Psoas muscle (tissue), 8 donors: Measurements from ENCODE around the gene ESD. TPM values are rescaled to one million over a fixed set of nuclear protein-coding genes. Genes with fewer than 3 reads are reported as not detected.
"Not testable (repeated sequence)": the region's sequence is repeated elsewhere in the genome, so short reads cannot be mapped to it uniquely, and the experiment has no call there.

ENCODE experiments used
- ATAC-seq, 4 donors: fragments of 200-7000 bp; cut with Tn5 transposase; one replicate each; pipeline ENCODE4 v1.9.1; 2020; ENCODE audit warnings: moderate library complexity in 3 of 4, mild to moderate bottlenecking in 2 of 4
- DNase-seq, 2 donors: peaks; one replicate each; pipeline ENCODE4 v3.0.0-alpha.2; 2020
- H3K27ac ChIP-seq: fragments of 200-600 bp; one replicate; pipeline ENCODE4 v1.8.0; 2022
- H3K27me3 ChIP-seq, 3 donors: fragments of 200-600 bp in 1 of 3; one replicate each; pipeline versions ENCODE4 v1.6.1 to v1.8.0; 2013 to 2022; ENCODE audit warnings: low read length in 2 of 3, mild to moderate bottlenecking in 2 of 3, moderate library complexity in 1 of 3; ENCODE audit not compliant: insufficient read depth in 3 of 3
- H3K36me3 ChIP-seq, 2 donors: fragments of 200-600 bp in 1 of 2; one replicate each; pipeline versions ENCODE4 v1.6.1 to v1.8.0; 2013 to 2022; ENCODE audit warnings: low read depth in 1 of 2, mild to moderate bottlenecking in 1 of 2, moderate library complexity in 1 of 2; ENCODE audit not compliant: insufficient read depth in 1 of 2
- H3K4me1 ChIP-seq: fragments of 200-600 bp; one replicate; pipeline ENCODE4 v1.8.0; 2022
- H3K4me3 ChIP-seq: fragments of 200-600 bp; one replicate; pipeline ENCODE4 v1.8.0; 2022; ENCODE audit warnings: mild to moderate bottlenecking
- H3K9me3 ChIP-seq: fragments of 200-600 bp; one replicate; pipeline ENCODE4 v1.8.0; 2022
- WGBS, 3 donors: extraction: QIAGEN DNeasy Blood & Tissue Kit; methylation state at CpG; one replicate each; pipeline versions ENCODE4 v1.1.6 to v1.1.7; 2013; 5-methylcytosine and 5-hydroxymethylcytosine counted together
- intact Hi-C, 2 donors: fragments of 100-400 bp; cut with DNase I; formaldehyde crosslinking; loops; one replicate each; pipeline versions ENCODE4 v1.11.0 to v1.14.2; 2022
- polyA plus RNA-seq, 3 donors: library from polyadenylated mRNA; stranded (reverse); fragments of 200-250 nt; gene quantifications; one replicate each; pipeline ENCODE4 v1.2.3, GENCODE V29; 2013
- total RNA-seq, 4 donors: library from RNA; stranded (reverse); fragmentation: NEBNext Ultra II Directional in 2 of 4; extraction: Animal tissue kit (Norgen Biotek cat#: 25700) in 2 of 4; gene quantifications; one replicate each; pipeline versions ENCODE4 v1.2.1 to v1.2.4, GENCODE V29; 2021 to 2023
- TF ChIP-seq, protein P1 (sequence below): fragments of 200-600 bp; IDR thresholded peaks from one replicate; pipeline ENCODE4 v1.8.0; 2022; ENCODE audit warnings: antibody characterized with exemption
- donor health status: healthy with polysubstance abuse.
- donor health status: DM: no; HTN: no; CAD: no; lungs with moderate emphysema.
- donor health status: Bipolar disorder and iron deficiency.
- donor health status: healthy.
- donor health status: DM: yes; HTN: yes; CAD: no.
- donor health status: DM: no; HTN: no; CAD: no.
- donor health status: DM: no; HTN: no; CAD: no.
- donor health status: DM: yes; HTN: yes; CAD: no.

Gene ESD
- total and polyA plus RNA-seq, 7 donors, result 70.6 to 122 (median 84.7) TPM

DNA sequence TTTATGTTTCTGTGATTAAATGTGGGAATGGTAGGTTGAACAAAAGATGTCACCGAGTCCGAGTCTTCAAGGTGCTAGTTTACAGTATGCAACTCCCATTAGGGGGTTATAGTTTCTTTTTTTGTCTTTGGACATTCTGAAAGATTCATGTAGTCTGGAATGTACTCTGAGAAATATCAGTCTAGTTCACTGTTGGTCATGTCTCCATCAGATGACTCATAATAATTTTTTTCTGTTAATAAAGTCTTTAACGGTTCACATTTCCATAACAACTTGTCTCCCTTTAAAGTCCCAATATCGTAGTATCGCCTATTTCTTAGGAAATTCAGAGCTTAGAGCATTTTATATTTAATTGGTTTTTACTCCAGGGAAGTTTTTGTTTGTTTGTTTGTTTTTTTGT is 13.5 kb upstream of the ESD start:
- Histone ChIP-seq H3K9me3 (peaks cover 11% of the 10 kb centered on the region), H3K36me3 (no peaks in the 10 kb centered on the region), H3K4me3 (no peak overlapping the region), H3K27ac (no peak overlapping the region), H3K4me1 (no peaks in the 10 kb centered on the region), H3K27me3 (no peaks in the 10 kb centered on the region)
- TF ChIP-seq, protein P1, sequence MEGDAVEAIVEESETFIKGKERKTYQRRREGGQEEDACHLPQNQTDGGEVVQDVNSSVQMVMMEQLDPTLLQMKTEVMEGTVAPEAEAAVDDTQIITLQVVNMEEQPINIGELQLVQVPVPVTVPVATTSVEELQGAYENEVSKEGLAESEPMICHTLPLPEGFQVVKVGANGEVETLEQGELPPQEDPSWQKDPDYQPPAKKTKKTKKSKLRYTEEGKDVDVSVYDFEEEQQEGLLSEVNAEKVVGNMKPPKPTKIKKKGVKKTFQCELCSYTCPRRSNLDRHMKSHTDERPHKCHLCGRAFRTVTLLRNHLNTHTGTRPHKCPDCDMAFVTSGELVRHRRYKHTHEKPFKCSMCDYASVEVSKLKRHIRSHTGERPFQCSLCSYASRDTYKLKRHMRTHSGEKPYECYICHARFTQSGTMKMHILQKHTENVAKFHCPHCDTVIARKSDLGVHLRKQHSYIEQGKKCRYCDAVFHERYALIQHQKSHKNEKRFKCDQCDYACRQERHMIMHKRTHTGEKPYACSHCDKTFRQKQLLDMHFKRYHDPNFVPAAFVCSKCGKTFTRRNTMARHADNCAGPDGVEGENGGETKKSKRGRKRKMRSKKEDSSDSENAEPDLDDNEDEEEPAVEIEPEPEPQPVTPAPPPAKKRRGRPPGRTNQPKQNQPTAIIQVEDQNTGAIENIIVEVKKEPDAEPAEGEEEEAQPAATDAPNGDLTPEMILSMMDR, result no peak
- WGBS, 3 donors, result 78 to 89% (median 86%) methylated on average over 5 of the region's 5 CpGs
- DNase-seq, result no peak
- ATAC-seq, result no peak
- intact Hi-C loops, result no loop called here

DNA sequence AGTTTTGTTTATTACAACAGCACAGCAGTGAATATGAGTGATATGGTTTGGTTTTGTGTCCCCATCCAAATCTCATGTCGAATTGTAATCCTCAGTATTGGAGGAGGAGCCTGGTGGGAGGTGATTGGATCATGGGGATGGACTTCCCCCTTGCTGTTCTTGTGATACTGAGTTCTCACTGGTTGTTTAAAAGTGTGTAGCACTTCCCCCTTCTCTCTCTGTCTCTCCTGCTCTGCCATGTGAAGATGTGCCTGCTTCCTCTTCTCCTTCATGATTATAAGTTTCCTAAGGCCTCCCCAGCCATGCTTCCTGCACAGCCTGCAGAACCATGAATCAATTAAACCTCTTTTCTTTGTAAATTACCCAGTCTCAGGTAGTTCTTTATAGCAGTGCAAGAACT is 8.0 kb upstream of the ESD start:
- H3K9me3 ChIP-seq, H3K4me1 ChIP-seq, intact Hi-C loops, DNase-seq, H3K36me3 ChIP-seq, H3K27me3 ChIP-seq, ATAC-seq, H3K4me3 ChIP-seq, H3K27ac ChIP-seq: not testable (repeated sequence)
- WGBS, 3 donors, result 52 to 71% (median 60%) methylated on average over 1 of the region's 1 CpG

DNA sequence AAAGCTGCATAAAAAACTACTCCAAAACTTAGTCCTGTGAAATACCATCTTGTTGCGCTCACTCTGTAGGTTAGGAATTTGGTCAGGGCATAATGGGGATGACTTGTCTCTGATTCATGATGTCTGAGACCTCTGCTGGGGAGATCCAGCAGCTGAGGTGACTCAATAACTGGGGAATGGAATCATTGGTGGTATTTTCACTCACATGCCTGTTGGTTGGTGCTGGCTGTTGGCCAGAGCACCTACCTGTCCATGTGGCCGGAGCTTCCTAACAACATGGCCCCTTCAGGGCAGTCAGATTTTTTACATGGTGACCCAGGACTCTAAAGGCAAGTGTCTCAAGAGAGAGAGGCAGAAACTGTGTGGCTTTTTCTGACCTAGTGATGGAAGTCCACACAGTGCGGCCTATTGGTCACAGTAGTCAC is 7.4 kb upstream of the ESD start:
- Histone ChIP-seq H3K27ac (no peak overlapping the region), H3K4me3 (no peak overlapping the region), H3K36me3 (no peaks in the 10 kb centered on the region), H3K27me3 (no peaks in the 10 kb centered on the region), H3K4me1 (no peaks in the 10 kb centered on the region), H3K9me3 (no peaks in the 10 kb centered on the region)
- DNase-seq (no peak), ATAC-seq (no peak)
- intact Hi-C loops, result no loop called here
- TF ChIP-seq, protein P1, result no peak
- WGBS, 3 donors, result 93 to 96% (median 95%) methylated on average over 3 of the region's 3 CpGs

DNA sequence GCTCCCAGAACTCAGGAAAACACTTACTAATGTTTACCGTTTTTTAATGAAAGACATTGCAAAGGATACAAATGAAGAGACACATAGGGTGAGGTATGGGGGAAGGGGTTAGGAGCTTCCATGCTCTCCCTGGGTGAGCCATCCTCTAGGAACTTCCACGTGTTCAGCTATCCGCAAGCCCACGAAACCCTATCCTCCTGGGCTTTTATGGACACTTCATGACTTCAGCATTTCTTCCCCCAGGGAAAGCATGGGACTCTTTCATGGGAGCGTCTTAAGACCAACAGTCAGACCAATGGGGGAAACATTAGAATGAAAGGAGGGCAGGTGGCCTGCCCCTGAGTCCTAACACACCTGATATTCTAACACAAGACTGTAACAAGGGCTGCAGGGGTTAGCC is 6.6 kb upstream of the ESD start:
- no peaks in the 10 kb centered on the region for H3K9me3 ChIP-seq
- H3K27ac ChIP-seq, result no peak overlapping the region
- no peak for DNase-seq
- no peak for ATAC-seq
- intact Hi-C loops, result no loop called here
- TF ChIP-seq, protein P1, result no peak
- WGBS, 3 donors, result 78 to 91% (median 84%) methylated on average over 5 of the region's 5 CpGs
- H3K36me3 ChIP-seq, result no peaks in the 10 kb centered on the region
- no peaks in the 10 kb centered on the region for H3K27me3 ChIP-seq
- H3K4me1 ChIP-seq, result no peaks in the 10 kb centered on the region
- no peak overlapping the region for H3K4me3 ChIP-seq

DNA sequence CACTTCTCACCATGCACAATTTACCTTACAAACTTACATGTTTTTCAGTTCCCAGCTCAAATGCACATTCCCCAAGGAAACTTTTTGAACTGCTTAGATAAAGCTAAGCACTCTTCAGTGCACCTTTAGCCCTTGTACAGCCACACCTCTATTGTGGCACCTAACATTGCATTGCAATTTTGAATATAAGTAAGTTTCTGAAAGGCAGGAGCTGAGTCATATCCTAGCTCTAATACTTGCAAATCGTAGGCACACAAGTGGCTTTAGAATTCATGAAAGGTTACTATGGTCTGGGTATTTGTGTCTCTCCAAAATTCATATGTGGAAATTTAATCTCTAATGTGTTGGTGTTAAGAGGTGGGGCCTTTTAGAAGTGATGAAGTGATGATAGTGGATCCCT is 4.9 kb upstream of the ESD start:
- WGBS, 3 donors, result 69 to 83% (median 76%) methylated on average over 1 of the region's 1 CpG
- no peak for DNase-seq

More for the DNA sequence above, 4.9 kb upstream of the ESD start:
- Histone ChIP-seq H3K27me3 (no peaks in the 10 kb centered on the region), H3K36me3 (no peaks in the 10 kb centered on the region), H3K4me1 (peaks cover 5% of the 10 kb centered on the region), H3K4me3 (no peak overlapping the region), H3K9me3 (no peaks in the 10 kb centered on the region), H3K27ac (no peak overlapping the region)
- intact Hi-C loops, result no loop called here
- TF ChIP-seq, protein P1, result no peak
- ATAC-seq, result no peak
